ENCODE data around the gene VAT1.
A peak's percentile ranks its signal among the peaks of the same experiment; 100 is the strongest.
"Not testable (repeated sequence)": the region's sequence is repeated elsewhere in the genome, so short reads cannot be mapped to it uniquely, and the experiment has no call there.

The VAT1 gene

GRCh38 chr17:43021741-43022512, at the start of gene VAT1:
Gene VAT1, minus strand, starts transcription at chr17:43022385. Its CDS starts 63 bp downstream, at chr17:43022322.
- peak; percentile 60 to 61 for DNase-seq

DNA sequence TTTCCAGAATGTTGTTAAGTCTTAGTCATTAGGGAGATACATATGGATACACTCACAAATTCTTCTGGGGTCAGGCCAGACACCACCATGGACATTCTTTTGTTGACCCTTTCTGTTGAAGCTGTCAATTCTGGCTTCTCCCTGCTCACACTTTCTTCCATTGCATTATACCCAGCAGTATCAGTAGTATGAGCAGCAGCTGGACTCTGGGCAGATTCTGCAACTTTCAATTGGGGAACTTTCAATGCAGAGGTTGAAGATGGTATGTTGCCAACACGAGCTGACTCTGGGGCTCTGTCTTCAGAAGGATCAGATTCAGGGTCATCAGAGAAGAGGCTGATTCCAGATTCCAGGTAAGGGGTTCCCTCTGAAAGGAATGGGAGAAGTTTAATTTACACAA, 48.7 kb upstream of the VAT1 start:
- DNase-seq, result no peak

DNA sequence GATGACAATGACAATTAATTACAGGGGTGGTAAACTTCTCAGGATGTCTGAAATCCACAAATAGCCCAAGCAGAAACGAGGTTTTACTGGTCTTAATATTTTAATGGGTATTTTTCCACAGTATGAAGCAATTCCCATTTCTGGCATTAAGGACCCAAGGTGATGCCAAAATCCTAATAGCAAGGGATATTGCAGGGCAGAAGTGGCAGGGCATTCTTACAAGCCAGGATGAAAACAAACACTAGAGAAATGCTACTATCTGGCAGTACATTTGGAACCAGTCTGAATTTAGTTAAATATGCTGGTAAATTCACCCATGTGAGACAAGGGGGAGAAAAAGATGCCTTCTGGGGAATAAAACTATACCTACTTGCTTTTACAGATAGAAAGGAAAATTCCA, 48.1 kb upstream of the VAT1 start:
- DNase-seq, result no peak

GRCh38 chr17:43069368-43069898, 47.2 kb upstream of the VAT1 start:
- DNase-seq, result no peak

DNA sequence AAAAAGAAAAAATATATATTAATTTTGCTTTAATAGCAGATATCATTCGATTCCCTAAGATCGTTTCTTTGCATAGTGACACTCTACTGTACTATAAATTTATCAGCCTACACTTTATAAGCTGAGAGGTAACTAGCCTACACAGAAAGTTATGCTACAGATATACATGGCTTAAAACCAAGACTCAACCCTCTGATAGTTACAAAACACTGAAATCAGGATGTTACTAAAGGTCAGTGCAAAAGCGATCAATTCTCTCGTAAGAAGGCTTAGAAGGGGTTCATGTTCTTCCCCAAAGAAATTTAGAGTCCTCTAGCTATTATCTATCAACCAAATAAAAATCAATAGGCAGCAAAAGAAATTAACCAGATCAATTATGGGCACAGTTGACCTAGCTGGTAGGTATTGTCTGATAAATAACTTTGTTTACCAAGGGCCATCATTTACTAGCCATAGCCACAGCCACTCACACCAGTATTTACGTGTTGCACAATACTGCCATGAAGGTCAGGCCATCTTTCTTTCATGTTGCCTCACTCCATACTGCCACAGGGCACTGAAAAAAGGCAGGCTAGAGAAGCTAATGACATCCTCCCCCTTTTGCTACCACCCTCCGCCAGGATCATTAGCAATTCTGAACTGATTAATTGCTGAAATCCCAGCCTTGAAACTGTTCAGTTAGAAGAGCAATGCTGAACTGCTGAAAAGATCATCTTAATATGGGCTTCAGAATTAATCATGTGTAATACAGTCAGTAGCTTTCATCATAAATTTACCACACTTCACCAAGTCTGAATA, 46.6 kb upstream of the VAT1 start:
- DNase-seq, result no peak

DNA sequence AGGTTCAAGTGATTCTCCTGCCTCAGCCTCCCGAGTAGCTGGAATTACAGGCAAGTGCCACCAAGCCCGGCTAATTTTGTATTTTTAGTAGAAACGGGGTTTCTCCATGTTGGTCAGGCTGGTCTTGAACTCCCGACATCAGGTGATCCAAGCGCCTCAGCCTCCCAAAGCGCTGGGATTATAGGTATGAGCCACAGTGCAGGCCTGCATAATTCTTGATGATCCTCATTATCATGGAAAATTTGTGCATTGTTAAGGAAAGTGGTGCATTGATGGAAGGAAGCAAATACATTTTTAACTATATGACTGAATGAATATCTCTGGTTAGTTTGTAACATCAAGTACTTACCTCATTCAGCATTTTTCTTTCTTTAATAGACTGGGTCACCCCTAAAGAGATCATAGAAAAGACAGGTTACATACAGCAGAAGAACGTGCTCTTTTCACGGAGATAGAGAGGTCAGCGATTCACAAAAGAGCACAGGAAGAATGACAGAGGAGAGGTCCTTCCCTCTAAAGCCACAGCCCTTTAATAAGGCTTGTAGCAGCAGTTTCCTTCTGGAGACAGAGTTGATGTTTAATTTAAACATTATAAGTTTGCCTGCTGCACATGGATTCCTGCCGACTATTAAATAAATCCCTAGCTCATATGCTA, 40.9 kb upstream of the VAT1 start:
- DNase-seq, result no peak

- DNase-seq, result no peak
Observed at GRCh38 chr17:43056051-43056450, 33.9 kb upstream of the VAT1 start.

- not testable (repeated sequence) for DNase-seq
Observed at GRCh38 chr17:43053008-43053407, 30.8 kb upstream of the VAT1 start.

DNA sequence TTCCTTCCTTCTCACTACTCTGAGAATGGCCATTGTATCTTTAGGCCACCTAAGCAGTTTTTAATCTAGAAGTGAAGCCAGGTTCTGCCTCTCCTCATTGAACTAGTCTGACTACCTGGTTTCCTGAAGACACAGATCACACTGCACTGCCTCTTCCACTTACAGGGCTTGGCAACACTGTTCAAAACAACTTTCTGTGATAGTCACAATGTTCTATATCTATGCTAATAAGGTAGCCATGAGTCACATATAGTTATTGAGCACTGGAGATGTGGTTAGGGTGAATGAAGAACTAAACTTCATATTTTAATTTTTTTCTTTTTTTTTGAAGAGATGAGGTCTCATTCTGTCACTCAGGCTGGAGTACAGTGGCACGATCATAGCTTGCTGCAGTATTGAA, 29.8 kb upstream of the VAT1 start:
- DNase-seq, result no peak

GRCh38 chr17:43044024-43044423, 21.8 kb upstream of the VAT1 start:
- no peak for DNase-seq

GRCh38 chr17:43043307-43043706, 21.1 kb upstream of the VAT1 start:
- no peak for DNase-seq

DNA sequence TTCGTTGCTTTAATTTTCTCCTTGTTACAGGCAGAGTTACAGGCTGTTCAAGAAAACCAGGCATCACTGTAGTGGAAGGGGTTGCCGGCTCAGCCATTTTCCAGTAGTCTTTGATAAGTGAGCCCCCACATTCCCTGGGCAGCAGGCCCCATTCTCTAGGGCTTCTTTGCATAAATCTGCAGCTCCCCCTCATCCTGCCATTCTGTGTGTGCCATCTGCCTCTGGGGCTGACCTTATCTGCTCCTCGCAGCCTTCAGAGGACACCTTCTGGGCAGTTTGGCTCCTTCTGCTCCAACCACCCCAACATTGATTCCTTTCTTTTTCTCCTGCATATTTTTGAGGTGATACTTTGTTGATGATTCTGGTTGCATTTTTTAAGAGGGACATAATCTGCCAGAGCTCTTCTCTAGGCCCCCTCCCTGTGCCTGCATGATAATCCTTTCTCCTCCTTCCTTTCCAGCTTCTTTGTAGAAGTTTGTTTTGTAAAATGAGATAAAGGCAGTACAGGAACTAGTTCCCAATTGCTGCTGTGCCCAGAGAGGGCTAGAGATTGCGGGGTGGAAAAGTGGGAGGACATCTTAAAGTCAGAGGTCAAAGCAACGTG, 19.9 kb upstream of the VAT1 start:
- DNase-seq, result no peak

- no peak for DNase-seq
Observed at GRCh38 chr17:43040655-43041054, 18.5 kb upstream of the VAT1 start.

DNA sequence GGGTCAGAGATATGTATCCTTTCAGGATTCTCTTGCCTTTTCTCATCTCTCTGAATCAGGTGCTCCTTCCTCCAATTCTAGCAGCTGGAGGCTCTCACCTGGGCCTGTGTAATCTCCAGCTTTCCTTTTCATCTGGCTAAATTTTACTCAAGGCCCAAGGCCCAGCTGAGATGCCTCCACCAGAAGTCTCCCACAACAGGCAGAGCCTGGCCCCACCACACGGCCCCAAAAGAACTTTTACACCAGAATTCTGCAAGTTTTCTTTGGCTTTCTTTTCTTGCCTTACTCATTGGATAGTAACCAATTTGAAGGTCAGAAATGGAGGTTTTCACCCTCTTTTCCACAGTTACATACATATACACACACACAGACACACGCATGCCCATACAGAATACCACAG, 17.5 kb upstream of the VAT1 start:
- no peak for DNase-seq

GRCh38 chr17:43034894-43035293, 12.7 kb upstream of the VAT1 start:
- DNase-seq, result no peak

DNA sequence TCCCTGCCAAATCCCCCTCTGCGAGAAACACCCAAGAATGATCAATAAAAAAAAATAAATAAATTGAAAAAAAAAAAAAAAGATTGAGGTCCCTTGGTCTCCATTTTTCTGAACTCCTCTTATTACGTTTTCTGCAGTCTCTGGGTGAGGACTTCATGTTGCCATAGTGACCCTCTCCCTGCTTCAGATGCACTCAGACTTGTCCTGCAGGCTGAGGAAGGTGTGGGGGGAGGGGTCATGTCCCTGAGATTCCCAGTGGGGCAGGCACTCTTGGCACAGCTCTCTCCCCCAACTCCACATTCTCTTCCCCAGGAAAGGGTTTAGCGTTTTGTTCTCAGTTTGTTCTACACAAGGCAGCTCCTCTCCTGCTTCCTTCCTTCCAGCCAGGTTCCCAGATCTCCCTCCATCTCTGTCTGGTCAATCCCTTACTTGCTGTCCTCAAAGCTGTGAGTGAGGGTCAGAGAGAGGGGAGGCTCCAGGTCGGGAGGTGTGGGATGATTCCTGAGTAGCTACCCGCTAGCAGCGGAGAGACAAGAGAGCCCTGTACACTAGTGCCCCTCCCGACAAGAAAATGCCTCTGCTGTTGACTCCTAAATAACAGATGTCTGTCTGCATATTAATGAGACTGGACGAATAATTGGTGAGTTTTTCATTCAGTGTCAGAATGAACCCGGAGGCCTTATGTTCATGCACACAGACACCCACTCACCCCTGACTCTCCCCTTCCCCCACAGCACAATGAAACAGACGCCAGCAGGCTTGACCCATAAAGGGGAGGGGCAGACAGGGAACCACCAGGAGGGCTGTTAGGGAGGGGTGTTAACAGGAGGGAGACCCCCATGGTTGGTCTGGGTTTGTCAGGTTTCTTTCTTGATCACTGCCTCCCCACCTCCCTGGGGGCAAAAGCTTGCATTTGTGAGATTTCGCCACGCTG, 12.0 kb upstream of the VAT1 start:
- no peak for DNase-seq

GRCh38 chr17:43031666-43032065, 9.5 kb upstream of the VAT1 start:
- no peak for DNase-seq

DNA sequence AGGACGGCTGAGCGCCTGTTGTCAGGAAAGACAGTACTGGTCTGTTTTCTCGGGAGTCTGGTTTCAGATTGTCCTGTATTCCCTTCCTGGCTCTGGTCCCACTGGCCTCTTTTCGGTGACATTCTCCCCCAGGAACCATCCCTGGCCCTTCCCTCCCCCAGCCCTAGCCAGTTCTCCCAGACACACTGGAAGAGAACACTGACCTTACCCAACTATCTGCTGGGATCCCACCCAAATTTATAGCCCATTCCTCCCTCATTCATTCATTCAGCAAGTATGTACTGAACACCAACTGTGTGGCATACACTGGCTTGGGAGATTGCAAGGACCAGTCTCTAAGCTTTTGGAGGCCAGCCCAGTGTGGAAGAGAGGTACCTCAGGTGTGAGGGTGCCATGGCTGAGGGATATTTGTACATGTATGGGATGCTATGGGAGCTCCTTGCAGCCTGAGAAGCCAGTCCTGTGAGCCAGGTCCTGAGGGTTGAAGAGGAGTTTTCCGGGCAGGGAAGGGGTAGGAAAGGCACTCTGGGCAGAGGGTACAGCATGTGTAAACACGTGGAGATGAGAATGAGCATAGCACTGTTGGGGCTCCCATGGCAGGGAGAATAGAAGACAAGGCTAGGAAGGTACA, 8.1 kb upstream of the VAT1 start:
- DNase-seq, result no peak

- no peak for DNase-seq
Observed at GRCh38 chr17:43028221-43028861, 6.2 kb upstream of the VAT1 start.

- no peak for DNase-seq
Observed at GRCh38 chr17:43027091-43028032, 5.2 kb upstream of the VAT1 start.

All from CD4-positive, alpha-beta T cell treated with Interleukin-1 beta for 1 hour (primary cell).